H1 (cell line): ENCODE results near the gene DLL3. TPM values are rescaled to one million over a fixed set of nuclear protein-coding genes. Genes with fewer than 3 reads are reported as not detected.

ENCODE experiments used
- CHD2 ChIP-seq: IDR thresholded peaks from 2 replicates; pipeline ENCODE4 v1.6.1; 2012; ENCODE audit warnings: low read length, improper control_type of control experiment
- polyA plus RNA-seq, 7 experiments: library from polyadenylated mRNA; depleted of rRNA in 3 of 7; stranded (reverse) in 5 of 7; unstranded in 2 of 7; fragments of >200 nt in 5 of 7; fragments of 200-250 nt in 2 of 7; gene quantifications; 1 replicate in 5 of 7; 2 replicates in 1 of 7; 4 replicates in 1 of 7; pipeline versions ENCODE4 v1.2.1 to v1.2.3, GENCODE V29; 2011 to 2013; ENCODE audit warnings: missing spikeins in 2 of 7, mixed read lengths in 2 of 7
- total RNA-seq: library from RNA; stranded (reverse); fragmentation: NEBNext Ultra II Directional; extraction: Animal tissue kit (Norgen Biotek cat#: 25700); gene quantifications from 2 replicates; pipeline ENCODE4 v1.2.1, GENCODE V29; 2021

The DLL3 gene
- total and polyA plus RNA-seq, 2 of the 8 experiments (the other 6 are each of a cell fraction or from before 2014, with no cell fraction given) = 12.2 to 13.8 TPM

GRCh38 chr19:39508629-39509028 lies 9.9 kb downstream of the DLL3 start (continued):
- TF ChIP-seq CHD2 = no peak
